ENCODE measurements around the gene VWDE. TPM values are rescaled to one million over a fixed set of nuclear protein-coding genes. Genes with fewer than 3 reads are reported as not detected.
A peak's percentile ranks its signal among the peaks of the same experiment; 100 is the strongest.

Gene VWDE
- total RNA-seq, 5 donors from 2014 or later (not counting 1 experiment from before 2014, with no cell fraction given): 0.13 to 5.0 (median 0.79) TPM

DNA sequence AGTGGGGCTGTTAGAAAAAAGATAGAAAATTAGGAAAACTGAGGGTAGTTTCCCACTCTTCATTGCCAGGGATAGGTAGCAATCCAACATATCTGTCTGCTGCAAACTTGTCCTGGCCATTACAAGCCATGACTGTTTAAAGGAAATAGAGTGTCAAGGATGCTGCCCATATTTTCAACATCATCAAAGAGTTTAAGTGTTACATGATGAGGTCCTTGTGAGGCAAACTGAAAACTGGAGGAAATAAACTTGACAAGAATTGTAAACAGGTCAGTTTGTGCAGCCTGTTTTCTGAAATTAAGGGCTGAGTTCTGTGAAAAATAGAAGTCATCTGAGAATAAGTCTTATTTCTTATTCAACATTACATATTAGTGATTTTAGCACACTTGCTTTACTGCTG, 78.0 kb downstream of the VWDE start:
- POLR2A ChIA-PET: no interaction called here
- Mint-ChIP-seq H3K9me3 (no peaks in the 10 kb centered on the region), H3K27me3 (peaks cover 0 to 3% of the 10 kb centered on the region in 2 donors), H3K27ac (no peak overlapping the region), H3K4me1 (peaks cover 0 to under 1% (median 0%) of the 10 kb centered on the region in 3 donors), H3K36me3 (no peaks in the 10 kb centered on the region), H3K4me3 (no peak overlapping the region)
- Histone ChIP-seq H3K9me3 (no peaks in the 10 kb centered on the region), H3K36me3 (ENCODE audit: control insufficient read depth in 2 of 2, extremely low read depth in 1 of 2, insufficient read depth in 1 of 2, low read length in 1 of 2) (no peaks in the 10 kb centered on the region), H3K27ac (ENCODE audit: low read length) (no peak overlapping the region), H3K27me3 (replicated peaks in 1 of 2; ENCODE audit: control insufficient read depth in 2 of 2, extremely low read depth in 1 of 2, insufficient read depth in 2 of 2, low read length in 1 of 2) (no peaks in the 10 kb centered on the region), H3K4me3 (ENCODE audit: control insufficient read depth in 1 of 2, extremely low read depth in 1 of 2, low read length in 1 of 2) (no peak overlapping the region), H3K4me1 (ENCODE audit: control insufficient read depth in 1 of 2, extremely low read depth in 1 of 2, insufficient read depth in 2 of 2, low read length in 2 of 2) (no peaks in the 10 kb centered on the region)
- DNase-seq: no peak
- ATAC-seq (replicated peaks in 1 of 4): no peak
- CTCF ChIA-PET: no interaction called here

- Histone ChIP-seq H3K4me3 (ENCODE audit: control insufficient read depth in 1 of 2, extremely low read depth in 1 of 2, low read length in 1 of 2) (no peak overlapping the region), H3K9me3 (no peaks in the 10 kb centered on the region), H3K27me3 (replicated peaks in 1 of 2; ENCODE audit: control insufficient read depth in 2 of 2, extremely low read depth in 1 of 2, insufficient read depth in 2 of 2, low read length in 1 of 2) (no peaks in the 10 kb centered on the region), H3K27ac (ENCODE audit: low read length) (no peak overlapping the region), H3K36me3 (ENCODE audit: control insufficient read depth in 2 of 2, extremely low read depth in 1 of 2, insufficient read depth in 1 of 2, low read length in 1 of 2) (no peaks in the 10 kb centered on the region), H3K4me1 (ENCODE audit: control insufficient read depth in 1 of 2, extremely low read depth in 1 of 2, insufficient read depth in 2 of 2, low read length in 2 of 2) (no peaks in the 10 kb centered on the region)
- ChIA-PET POLR2A (no interaction called here), CTCF (interaction anchor here (1.1 to 2.6 kb wide), 5 partner anchors 36 to 259 kb away, joined by 3 to 14 read pairs (median 6); no protein-coding TSS in a partner anchor)
- no peak for DNase-seq
- Mint-ChIP-seq H3K4me3 (no peak overlapping the region), H3K4me1 (peaks cover 0 to 1% (median 0%) of the 10 kb centered on the region in 3 donors), H3K36me3 (no peaks in the 10 kb centered on the region), H3K27me3 (peaks cover 0 to 3% of the 10 kb centered on the region in 2 donors), H3K9me3 (no peaks in the 10 kb centered on the region), H3K27ac (no peak overlapping the region)
- ATAC-seq (replicated peaks in 1 of 4): no peak
- no CpG with 5 or more reads among the region's 10 CpGs for WGBS (ENCODE audit: insufficient coverage)
Observed at GRCh38 chr7:12323415-12323814, 80.2 kb downstream of the VWDE start.

DNA sequence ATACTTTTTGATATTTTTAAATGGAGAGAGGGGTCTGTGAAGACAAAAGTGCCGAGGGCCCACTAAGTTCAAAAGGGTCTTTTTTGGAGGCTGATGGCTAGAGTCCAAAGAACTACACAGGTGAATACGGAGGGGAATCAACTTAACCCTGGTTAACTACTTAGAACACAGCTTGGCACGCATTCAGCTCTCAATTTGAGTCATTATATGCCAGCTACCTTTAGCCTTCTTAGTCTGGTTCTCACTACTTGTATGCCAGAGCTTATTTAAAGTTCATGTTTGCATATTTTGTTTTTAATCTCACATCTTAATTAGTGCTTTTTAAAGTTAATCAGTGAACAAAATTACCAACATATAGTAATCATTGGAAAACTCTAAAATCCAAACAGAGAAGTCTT, 80.8 kb downstream of the VWDE start:
- Histone ChIP-seq H3K4me1 (ENCODE audit: control insufficient read depth in 1 of 2, extremely low read depth in 1 of 2, insufficient read depth in 2 of 2, low read length in 2 of 2) (no peaks in the 10 kb centered on the region), H3K4me3 (ENCODE audit: control insufficient read depth in 1 of 2, extremely low read depth in 1 of 2, low read length in 1 of 2) (no peak overlapping the region), H3K27me3 (replicated peaks in 1 of 2; ENCODE audit: control insufficient read depth in 2 of 2, extremely low read depth in 1 of 2, insufficient read depth in 2 of 2, low read length in 1 of 2) (no peaks in the 10 kb centered on the region), H3K36me3 (ENCODE audit: control insufficient read depth in 2 of 2, extremely low read depth in 1 of 2, insufficient read depth in 1 of 2, low read length in 1 of 2) (no peaks in the 10 kb centered on the region), H3K9me3 (no peaks in the 10 kb centered on the region), H3K27ac (ENCODE audit: low read length) (no peak overlapping the region)
- DNase-seq (no peak), ATAC-seq (replicated peaks in 1 of 4) (no peak)
- 40% methylated on average over 1 of the region's 3 CpGs for WGBS (ENCODE audit: insufficient coverage)
- ChIA-PET POLR2A (no interaction called here), CTCF (interaction anchor here (0.7 to 2.6 kb wide), 16 partner anchors 20 to 260 kb away, joined by 3 to 14 read pairs (median 4); partner anchors contain the start of gene TMEM106B (in 1 of the 2))
- Mint-ChIP-seq H3K27ac (no peak overlapping the region), H3K4me1 (peaks cover 0 to 1% (median 0%) of the 10 kb centered on the region in 3 donors), H3K36me3 (no peaks in the 10 kb centered on the region), H3K27me3 (peaks cover 0 to 3% of the 10 kb centered on the region in 2 donors), H3K9me3 (no peaks in the 10 kb centered on the region), H3K4me3 (no peak overlapping the region)

DNA sequence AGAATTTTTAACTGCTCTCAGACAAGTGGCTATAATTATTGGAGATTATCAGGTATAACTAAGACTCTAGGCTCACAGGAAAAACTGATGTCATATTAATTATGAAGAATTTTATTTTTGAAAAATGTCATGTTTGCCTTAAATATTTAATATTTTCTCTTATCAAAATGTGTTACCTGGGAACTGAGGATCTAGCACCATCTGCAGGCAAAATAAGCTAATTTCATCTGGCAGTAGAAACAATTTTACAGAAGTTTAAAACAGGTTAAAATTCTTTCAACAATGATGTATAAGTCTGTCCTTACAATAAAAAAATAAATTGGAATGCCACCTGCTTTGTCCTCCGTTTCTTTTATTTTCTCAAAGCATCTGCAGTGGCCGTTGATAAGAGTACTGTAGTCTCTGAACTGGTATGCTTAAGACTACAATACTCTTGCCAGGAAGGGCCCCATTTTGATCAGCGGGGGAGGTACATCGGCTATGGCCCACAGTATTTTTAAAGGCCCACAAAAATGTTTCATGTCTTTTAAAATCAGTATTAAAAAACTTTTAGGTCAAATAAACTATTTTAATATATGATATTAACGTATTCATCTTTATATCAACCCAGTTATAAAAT, 81.3 kb downstream of the VWDE start:
- Mint-ChIP-seq H3K36me3 (no peaks in the 10 kb centered on the region), H3K9me3 (no peaks in the 10 kb centered on the region), H3K27ac (no peak overlapping the region), H3K27me3 (peaks cover 0 to 3% of the 10 kb centered on the region in 2 donors), H3K4me3 (no peak overlapping the region), H3K4me1 (peaks cover 0 to 1% (median 0%) of the 10 kb centered on the region in 3 donors)
- H3K4me1 ChIP-seq (ENCODE audit: control insufficient read depth in 1 of 2, extremely low read depth in 1 of 2, insufficient read depth in 2 of 2, low read length in 2 of 2): no peaks in the 10 kb centered on the region
- no CpG with 5 or more reads among the region's 5 CpGs for WGBS (ENCODE audit: insufficient coverage)
- POLR2A ChIA-PET: no interaction called here
- no peaks in the 10 kb centered on the region for H3K27me3 ChIP-seq (replicated peaks in 1 of 2; ENCODE audit: control insufficient read depth in 2 of 2, extremely low read depth in 1 of 2, insufficient read depth in 2 of 2, low read length in 1 of 2)
- no peak overlapping the region for H3K4me3 ChIP-seq (ENCODE audit: control insufficient read depth in 1 of 2, extremely low read depth in 1 of 2, low read length in 1 of 2)
- peak in 9 of 35 experiments; percentile 0 to 66 (median 7) for DNase-seq
- ATAC-seq (replicated peaks in 1 of 4): no peak
- CTCF ChIA-PET: interaction anchor here (0.6 to 2.6 kb wide), 19 partner anchors 21 to 267 kb away, joined by 3 to 14 read pairs (median 3); partner anchors contain the start of gene TMEM106B (in 1 of the 2)
- H3K9me3 ChIP-seq: no peaks in the 10 kb centered on the region
- H3K27ac ChIP-seq (ENCODE audit: low read length): no peak overlapping the region
- H3K36me3 ChIP-seq (ENCODE audit: control insufficient read depth in 2 of 2, extremely low read depth in 1 of 2, insufficient read depth in 1 of 2, low read length in 1 of 2): no peaks in the 10 kb centered on the region

- no peaks in the 10 kb centered on the region for H3K9me3 Mint-ChIP-seq
- POLR2A ChIA-PET: no interaction called here
- WGBS (ENCODE audit: insufficient coverage): no CpG with 5 or more reads among the region's 2 CpGs
Observed at GRCh38 chr7:12320987-12321647, 82.5 kb downstream of the VWDE start.

DNA sequence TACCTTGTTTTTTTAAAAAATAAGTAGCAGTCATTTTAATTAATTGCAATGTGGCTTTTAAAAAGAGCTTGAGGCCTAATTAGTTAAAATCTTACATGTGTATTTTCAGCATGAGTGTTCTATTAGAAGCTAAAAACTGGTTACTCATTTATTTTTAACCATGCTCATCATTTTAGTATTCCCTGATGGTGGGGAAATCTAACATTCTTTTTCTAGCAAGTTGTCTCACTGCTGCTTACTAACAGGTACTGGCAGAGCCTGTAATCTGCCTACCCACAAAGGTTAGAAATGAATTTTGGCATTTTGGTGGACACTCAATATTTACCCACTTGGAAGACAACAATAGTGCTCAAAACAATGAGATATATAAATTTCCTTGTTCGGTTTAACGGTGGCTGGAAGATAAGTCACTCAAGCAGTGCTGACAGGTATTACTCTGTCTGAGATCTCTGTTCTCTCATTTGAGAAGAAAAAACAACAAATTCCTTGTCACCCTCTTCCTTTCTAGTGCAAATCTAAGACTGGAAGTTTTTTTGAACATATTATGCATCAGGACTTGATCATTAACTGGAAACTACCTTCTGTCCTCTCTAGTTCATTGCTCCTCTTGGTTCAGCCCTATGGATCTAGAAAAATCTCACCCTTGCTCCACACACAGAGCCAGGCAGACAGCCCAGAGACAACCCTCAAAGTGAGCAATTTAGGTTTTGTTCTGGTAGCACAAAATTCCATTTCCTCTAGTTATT, 83.3 kb downstream of the VWDE start:
- no peaks in the 10 kb centered on the region for H3K9me3 ChIP-seq
- WGBS (ENCODE audit: insufficient coverage): no CpG with 5 or more reads among the region's 2 CpGs
- peaks cover 0 to 1% (median 0%) of the 10 kb centered on the region in 3 donors for H3K4me1 Mint-ChIP-seq
- H3K36me3 Mint-ChIP-seq: no peaks in the 10 kb centered on the region
- H3K9me3 Mint-ChIP-seq: no peaks in the 10 kb centered on the region
- POLR2A ChIA-PET: no interaction called here
- H3K27me3 ChIP-seq (replicated peaks in 1 of 2; ENCODE audit: control insufficient read depth in 2 of 2, extremely low read depth in 1 of 2, insufficient read depth in 2 of 2, low read length in 1 of 2): no peaks in the 10 kb centered on the region
- CTCF ChIA-PET: no interaction called here
- no peaks in the 10 kb centered on the region for H3K4me1 ChIP-seq (ENCODE audit: control insufficient read depth in 1 of 2, extremely low read depth in 1 of 2, insufficient read depth in 2 of 2, low read length in 2 of 2)
- DNase-seq (no peak), ATAC-seq (replicated peaks in 1 of 4) (no peak)
- peaks cover 0 to 3% of the 10 kb centered on the region in 2 donors for H3K27me3 Mint-ChIP-seq
- no peak overlapping the region for H3K4me3 Mint-ChIP-seq
- peak overlapping the region in 1 of 2 donors; percentile 13 for H3K27ac Mint-ChIP-seq
- H3K4me3 ChIP-seq (ENCODE audit: control insufficient read depth in 1 of 2, extremely low read depth in 1 of 2, low read length in 1 of 2): no peak overlapping the region
- H3K36me3 ChIP-seq (ENCODE audit: control insufficient read depth in 2 of 2, extremely low read depth in 1 of 2, insufficient read depth in 1 of 2, low read length in 1 of 2): no peaks in the 10 kb centered on the region
- no peak overlapping the region for H3K27ac ChIP-seq (ENCODE audit: low read length)

More at GRCh38 chr7:12320987-12321647, 82.5 kb downstream of the VWDE start:
- Mint-ChIP-seq H3K36me3 (no peaks in the 10 kb centered on the region), H3K27ac (no peak overlapping the region), H3K27me3 (peaks cover 0 to 3% of the 10 kb centered on the region in 2 donors), H3K4me1 (peaks cover 0 to 1% (median 0%) of the 10 kb centered on the region in 3 donors), H3K4me3 (no peak overlapping the region)
- Histone ChIP-seq H3K4me1 (ENCODE audit: control insufficient read depth in 1 of 2, extremely low read depth in 1 of 2, insufficient read depth in 2 of 2, low read length in 2 of 2) (no peaks in the 10 kb centered on the region), H3K9me3 (no peaks in the 10 kb centered on the region), H3K27me3 (replicated peaks in 1 of 2; ENCODE audit: control insufficient read depth in 2 of 2, extremely low read depth in 1 of 2, insufficient read depth in 2 of 2, low read length in 1 of 2) (no peaks in the 10 kb centered on the region), H3K27ac (ENCODE audit: low read length) (no peak overlapping the region), H3K4me3 (ENCODE audit: control insufficient read depth in 1 of 2, extremely low read depth in 1 of 2, low read length in 1 of 2) (no peak overlapping the region), H3K36me3 (ENCODE audit: control insufficient read depth in 2 of 2, extremely low read depth in 1 of 2, insufficient read depth in 1 of 2, low read length in 1 of 2) (no peaks in the 10 kb centered on the region)
- ATAC-seq (replicated peaks in 1 of 4): no peak
- DNase-seq: no peak
- CTCF ChIA-PET: interaction anchor here (0.6 to 2.6 kb wide), 5 partner anchors 110 to 256 kb away, joined by 3 to 14 read pairs (median 6); partner anchors contain the start of gene TMEM106B (in 1 of the 2)

Data from T-cell (primary cell).